CD4-positive, CD25-positive, alpha-beta regulatory T cell (primary cell): ENCODE results near the gene TIE1. TPM values are rescaled to one million over a fixed set of nuclear protein-coding genes. Genes with fewer than 3 reads are reported as not detected.

Source experiments
- ATAC-seq, 2 donors: fragments of 150-1000 bp; cut with Tn5 transposase; one replicate each; pipeline ENCODE4 v1.10.0; 2021; ENCODE audit warnings: low read depth in 2 of 2, moderate number of reproducible peaks in 2 of 2, moderate library complexity in 1 of 2
- DNase-seq, 3 donors: peaks; one replicate each; pipeline versions ENCODE4 v3.0.0 to v3.0.0-alpha.2; 2012 to 2022; ENCODE audit warnings: mixed read lengths in 1 of 3
- H3K27ac ChIP-seq: one replicate; pipeline ENCODE4 v1.7.0; 2013; ENCODE audit warnings: mild to moderate bottlenecking, low read length; ENCODE audit not compliant: insufficient read depth, poor library complexity, severe bottlenecking
- H3K27me3 ChIP-seq: one replicate; pipeline ENCODE4 v1.7.0; 2013; ENCODE audit warnings: low read length; ENCODE audit not compliant: control insufficient read depth, insufficient read depth
- H3K36me3 ChIP-seq: one replicate; pipeline ENCODE4 v1.7.0; 2013; ENCODE audit warnings: mild to moderate bottlenecking, low read length, moderate library complexity; ENCODE audit not compliant: control insufficient read depth, insufficient read depth
- H3K4me1 ChIP-seq: 2 replicates; pipeline ENCODE4 v1.7.0; 2013; ENCODE audit warnings: mild to moderate bottlenecking, low read length; ENCODE audit not compliant: insufficient read depth, control insufficient read depth, poor library complexity, severe bottlenecking
- H3K4me3 ChIP-seq: one replicate; pipeline ENCODE4 v1.7.0; 2013; ENCODE audit warnings: low read depth, mild to moderate bottlenecking, low read length, moderate library complexity
- H3K9me3 ChIP-seq, 2 experiments: 1 replicate in 1 of 2; 2 replicates in 1 of 2; pipeline ENCODE4 v1.7.0; 2013; ENCODE audit warnings: low read length in 2 of 2, mild to moderate bottlenecking in 1 of 2, moderate library complexity in 1 of 2; ENCODE audit not compliant: control insufficient read depth in 2 of 2
- H3K27ac Mint-ChIP-seq, 3 donors: one replicate each; pipeline ENCODE4 v1.8.0; 2020 to 2022; ENCODE audit warnings: mild to moderate bottlenecking in 3 of 3, mixed read lengths in 3 of 3, moderate library complexity in 2 of 3
- H3K27me3 Mint-ChIP-seq: one replicate; pipeline ENCODE4 v1.8.0; 2022; ENCODE audit warnings: mild to moderate bottlenecking, mixed read lengths
- H3K36me3 Mint-ChIP-seq: one replicate; pipeline ENCODE4 v1.8.0; 2020; ENCODE audit warnings: mixed read lengths
- H3K4me1 Mint-ChIP-seq, 4 donors: one replicate each; pipeline ENCODE4 v1.8.0; 2020 to 2022; ENCODE audit warnings: mixed read lengths in 4 of 4, mild to moderate bottlenecking in 1 of 4
- H3K4me3 Mint-ChIP-seq, 4 donors: one replicate each; pipeline ENCODE4 v1.8.0; 2020 to 2022; ENCODE audit warnings: mild to moderate bottlenecking in 4 of 4, mixed read lengths in 4 of 4, moderate library complexity in 3 of 4
- H3K9me3 Mint-ChIP-seq, 7 donors: one replicate each; pipeline ENCODE4 v1.8.0; 2020 to 2022; ENCODE audit warnings: mixed read lengths in 7 of 7, mild to moderate bottlenecking in 3 of 7, moderate library complexity in 2 of 7
- polyA plus RNA-seq, 4 donors: library from polyadenylated mRNA; unstranded; fragments of 300-500 nt; fragmentation: Illumina TruSeq; gene quantifications; one replicate each; pipeline ENCODE4 v1.2.3, GENCODE V29; 2021
- total RNA-seq: library from RNA; stranded (reverse); gene quantifications from one replicate; pipeline ENCODE4 v1.2.3, GENCODE V29; 2022

TIE1 gene
- total and polyA plus RNA-seq, 5 donors from 2014 or later, result 1.3 TPM; not detected in 4

GRCh38 chr1:43305926-43306687, 5.3 kb downstream of the TIE1 start:
- H3K9me3 Mint-ChIP-seq, result peaks cover 0 to 2% (median 0%) of the 10 kb centered on the region in 7 donors
- H3K27ac ChIP-seq, result no peak overlapping the region
- H3K4me3 Mint-ChIP-seq, result peak overlapping the region in 1 of 4 donors; percentile 40
- peaks cover 0 to 4% (median 0%) of the 10 kb centered on the region in 4 donors for H3K4me1 Mint-ChIP-seq
- no peaks in the 10 kb centered on the region for H3K36me3 ChIP-seq
- DNase-seq, result no peak
- no peak for ATAC-seq
- no peak overlapping the region for H3K27ac Mint-ChIP-seq
- no peaks in the 10 kb centered on the region for H3K36me3 Mint-ChIP-seq
- H3K4me3 ChIP-seq, result no peak overlapping the region
- H3K9me3 ChIP-seq, result no peaks in the 10 kb centered on the region
- H3K27me3 ChIP-seq, result no peaks in the 10 kb centered on the region
- no peaks in the 10 kb centered on the region for H3K4me1 ChIP-seq
- H3K27me3 Mint-ChIP-seq, result peaks cover 8% of the 10 kb centered on the region

DNA sequence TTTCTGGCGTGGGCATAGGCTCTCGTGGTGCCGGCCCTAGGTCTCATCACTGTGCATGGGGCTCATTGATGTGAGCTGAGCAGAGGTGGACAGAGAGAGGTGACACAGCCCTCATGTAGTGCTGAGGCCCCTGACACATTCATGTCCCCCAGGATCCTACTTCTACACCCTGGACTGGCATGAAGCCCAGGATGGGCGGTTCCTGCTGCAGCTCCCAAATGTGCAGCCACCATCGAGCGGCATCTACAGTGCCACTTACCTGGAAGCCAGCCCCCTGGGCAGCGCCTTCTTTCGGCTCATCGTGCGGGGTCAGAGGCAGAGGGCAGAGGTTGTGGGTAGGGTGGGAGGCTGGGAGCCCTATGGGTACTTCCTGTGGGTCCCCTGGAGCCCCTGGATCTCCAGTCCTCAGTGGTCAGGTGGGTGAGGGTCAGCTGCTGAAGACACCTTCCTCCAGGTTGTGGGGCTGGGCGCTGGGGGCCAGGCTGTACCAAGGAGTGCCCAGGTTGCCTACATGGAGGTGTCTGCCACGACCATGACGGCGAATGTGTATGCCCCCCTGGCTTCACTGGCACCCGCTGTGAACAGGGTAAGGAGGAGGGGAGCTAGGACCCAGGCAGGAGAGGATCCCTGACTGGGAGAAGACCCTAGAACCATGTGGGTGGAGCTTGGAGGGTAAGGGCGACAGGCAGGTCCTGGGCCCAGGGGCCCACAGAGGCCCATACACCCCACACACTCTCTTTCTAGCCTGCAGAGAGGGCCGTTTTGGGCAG, 6.1 kb downstream of the TIE1 start:
- Mint-ChIP-seq H3K4me3 (no peak overlapping the region), H3K27ac (no peak overlapping the region), H3K36me3 (no peaks in the 10 kb centered on the region), H3K9me3 (peaks cover 0 to 2% (median 0%) of the 10 kb centered on the region in 7 donors), H3K4me1 (peaks cover 0 to 4% (median 0%) of the 10 kb centered on the region in 4 donors), H3K27me3 (peaks cover 8% of the 10 kb centered on the region)
- Histone ChIP-seq H3K27me3 (no peaks in the 10 kb centered on the region), H3K4me1 (no peaks in the 10 kb centered on the region), H3K9me3 (no peaks in the 10 kb centered on the region), H3K36me3 (no peaks in the 10 kb centered on the region), H3K4me3 (no peak overlapping the region), H3K27ac (no peak overlapping the region)
- no peak for ATAC-seq
- no peak for DNase-seq

DNA sequence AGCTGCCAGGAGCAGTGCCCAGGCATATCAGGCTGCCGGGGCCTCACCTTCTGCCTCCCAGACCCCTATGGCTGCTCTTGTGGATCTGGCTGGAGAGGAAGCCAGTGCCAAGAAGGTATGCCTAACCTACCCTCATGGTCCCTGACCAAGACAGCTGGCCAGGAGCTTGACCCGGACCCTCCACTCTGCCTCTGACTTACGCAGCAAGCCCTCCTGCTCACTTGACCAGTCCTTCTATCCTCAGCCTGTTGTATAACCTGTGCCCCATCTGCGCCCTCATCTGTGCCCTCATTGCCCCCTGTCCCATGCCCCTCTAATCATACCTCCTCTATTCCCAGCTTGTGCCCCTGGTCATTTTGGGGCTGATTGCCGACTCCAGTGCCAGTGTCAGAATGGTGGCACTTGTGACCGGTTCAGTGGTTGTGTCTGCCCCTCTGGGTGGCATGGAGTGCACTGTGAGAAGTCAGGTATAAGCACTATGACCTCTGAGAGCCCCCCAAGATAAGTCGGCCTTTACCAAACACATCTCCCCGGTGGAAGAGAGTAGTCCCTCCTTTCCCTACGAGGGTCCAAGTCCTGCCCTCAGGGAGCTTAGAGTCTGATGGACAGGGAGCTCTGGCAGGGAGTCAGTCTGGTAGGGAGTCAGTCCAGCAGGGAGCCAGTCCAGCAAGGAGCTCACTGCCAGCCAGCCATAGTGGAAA, 6.8 kb downstream of the TIE1 start:
- peaks cover 0 to 2% (median 0%) of the 10 kb centered on the region in 7 donors for H3K9me3 Mint-ChIP-seq
- no peaks in the 10 kb centered on the region for H3K36me3 ChIP-seq
- H3K27ac Mint-ChIP-seq, result no peak overlapping the region
- DNase-seq (no peak), ATAC-seq (no peak)
- no peak overlapping the region for H3K27ac ChIP-seq
- H3K27me3 Mint-ChIP-seq, result peaks cover 8% of the 10 kb centered on the region
- H3K4me3 ChIP-seq, result no peak overlapping the region
- H3K9me3 ChIP-seq, result no peaks in the 10 kb centered on the region
- no peaks in the 10 kb centered on the region for H3K4me1 ChIP-seq
- H3K4me3 Mint-ChIP-seq, result peak overlapping the region in 1 of 4 donors; percentile 16
- H3K36me3 Mint-ChIP-seq, result no peaks in the 10 kb centered on the region
- no peaks in the 10 kb centered on the region for H3K27me3 ChIP-seq
- H3K4me1 Mint-ChIP-seq, result peaks cover 0 to 4% (median 0%) of the 10 kb centered on the region in 4 donors

- H3K4me3 Mint-ChIP-seq, result peak overlapping the region in 1 of 4 donors; percentile 31
- no peak overlapping the region for H3K27ac ChIP-seq
- H3K36me3 Mint-ChIP-seq, result no peaks in the 10 kb centered on the region
- no peaks in the 10 kb centered on the region for H3K4me1 ChIP-seq
- H3K27me3 ChIP-seq, result no peaks in the 10 kb centered on the region
- ATAC-seq (no peak), DNase-seq (no peak)
- peaks cover 0 to 2% (median 0%) of the 10 kb centered on the region in 7 donors for H3K9me3 Mint-ChIP-seq
- H3K27ac Mint-ChIP-seq, result no peak overlapping the region
- peaks cover 0 to 4% (median 0%) of the 10 kb centered on the region in 4 donors for H3K4me1 Mint-ChIP-seq
- H3K4me3 ChIP-seq, result no peak overlapping the region
- no peaks in the 10 kb centered on the region for H3K36me3 ChIP-seq
- H3K27me3 Mint-ChIP-seq, result peaks cover 8% of the 10 kb centered on the region
- no peaks in the 10 kb centered on the region for H3K9me3 ChIP-seq
Measured at GRCh38 chr1:43308635-43309404, 8.0 kb downstream of the TIE1 start.

- no peak for DNase-seq
- no peak overlapping the region for H3K4me3 ChIP-seq
- Mint-ChIP-seq H3K36me3 (no peaks in the 10 kb centered on the region), H3K4me1 (no peaks in the 10 kb centered on the region), H3K27ac (peak overlapping the region in 1 of 3 donors; percentile 39), H3K9me3 (peaks cover 0 to 2% (median 0%) of the 10 kb centered on the region in 7 donors), H3K4me3 (no peak overlapping the region), H3K27me3 (peaks cover 4% of the 10 kb centered on the region)
- H3K27me3 ChIP-seq, result no peaks in the 10 kb centered on the region
- ATAC-seq, result no peak
- H3K36me3 ChIP-seq, result no peaks in the 10 kb centered on the region
- no peak overlapping the region for H3K27ac ChIP-seq
- H3K9me3 ChIP-seq, result no peaks in the 10 kb centered on the region
- H3K4me1 ChIP-seq, result no peaks in the 10 kb centered on the region
Measured at GRCh38 chr1:43309405-43310025, 8.7 kb downstream of the TIE1 start.

- H3K27ac ChIP-seq, result no peak overlapping the region
- Mint-ChIP-seq H3K27me3 (peaks cover 4% of the 10 kb centered on the region), H3K27ac (no peak overlapping the region), H3K36me3 (no peaks in the 10 kb centered on the region), H3K9me3 (no peaks in the 10 kb centered on the region), H3K4me1 (no peaks in the 10 kb centered on the region), H3K4me3 (no peak overlapping the region)
- H3K4me3 ChIP-seq, result no peak overlapping the region
- H3K27me3 ChIP-seq, result no peaks in the 10 kb centered on the region
- H3K4me1 ChIP-seq, result no peaks in the 10 kb centered on the region
- no peaks in the 10 kb centered on the region for H3K36me3 ChIP-seq
- no peak for ATAC-seq
- H3K9me3 ChIP-seq, result no peaks in the 10 kb centered on the region
- DNase-seq, result no peak
Measured at GRCh38 chr1:43311521-43311920, 10.7 kb downstream of the TIE1 start.

GRCh38 chr1:43312212-43312623, 11.4 kb downstream of the TIE1 start:
- Mint-ChIP-seq H3K27ac (no peak overlapping the region), H3K4me1 (no peaks in the 10 kb centered on the region)
- no peak for ATAC-seq

More at GRCh38 chr1:43312212-43312623, 11.4 kb downstream of the TIE1 start:
- H3K4me1 ChIP-seq, result no peaks in the 10 kb centered on the region
- no peaks in the 10 kb centered on the region for H3K9me3 ChIP-seq
- Mint-ChIP-seq H3K9me3 (no peaks in the 10 kb centered on the region), H3K36me3 (no peaks in the 10 kb centered on the region), H3K4me3 (no peak overlapping the region), H3K27me3 (peaks cover 4% of the 10 kb centered on the region)
- H3K36me3 ChIP-seq, result no peaks in the 10 kb centered on the region
- H3K27ac ChIP-seq, result no peak overlapping the region
- H3K27me3 ChIP-seq, result no peaks in the 10 kb centered on the region
- H3K4me3 ChIP-seq, result no peak overlapping the region
- DNase-seq, result no peak
